CD14-positive monocyte (primary cell): Measurements from ENCODE around the gene APBA2. TPM values are rescaled to one million over a fixed set of nuclear protein-coding genes. Genes with fewer than 3 reads are reported as not detected.
A peak's percentile ranks its signal among the peaks of the same experiment; 100 is the strongest.

ENCODE experiments used
- DNase-seq, 3 donors: peaks; one replicate each; pipeline ENCODE4 v3.0.0-alpha.2; 2011 to 2022
- H2AFZ ChIP-seq: 2 replicates; pipeline ENCODE4 v1.6.0; 2012; ENCODE audit warnings: mild to moderate bottlenecking, low read depth, low read length, inconsistent platforms; ENCODE audit not compliant: insufficient read depth, poor library complexity, severe bottlenecking
- H3K27ac ChIP-seq, 2 donors: 1 replicate in 1 of 2; 2 replicates in 1 of 2; pipeline ENCODE4 v1.5.1; 2012 to 2013; ENCODE audit warnings: low read length in 2 of 2, control low read depth in 1 of 2, inconsistent platforms in 1 of 2, low read depth in 1 of 2, mild to moderate bottlenecking in 1 of 2
- H3K27me3 ChIP-seq, 2 donors: one replicate each; pipeline versions ENCODE4 v1.6.0 to v1.6.1; 2011 to 2013; ENCODE audit warnings: low read length in 2 of 2; ENCODE audit not compliant: control insufficient read depth in 2 of 2, insufficient read depth in 2 of 2
- H3K36me3 ChIP-seq, 2 donors: replicated peaks in 1 of 2; 1 replicate in 1 of 2; 2 replicates in 1 of 2; pipeline versions ENCODE4 v1.5.1 to v1.6.1; 2012 to 2013; ENCODE audit warnings: low read length in 2 of 2, control low read depth in 1 of 2, inconsistent platforms in 1 of 2, mild to moderate bottlenecking in 1 of 2; ENCODE audit not compliant: insufficient read depth in 2 of 2, control insufficient read depth in 1 of 2
- H3K4me1 ChIP-seq, 2 donors: 1 replicate in 1 of 2; 2 replicates in 1 of 2; pipeline versions ENCODE4 v1.5.1 to v1.6.1; 2012 to 2013; ENCODE audit warnings: low read length in 2 of 2, control low read depth in 1 of 2, inconsistent platforms in 1 of 2, mild to moderate bottlenecking in 1 of 2, moderate library complexity in 1 of 2; ENCODE audit not compliant: insufficient read depth in 2 of 2, control insufficient read depth in 1 of 2
- H3K4me2 ChIP-seq: replicated peaks from 2 replicates; pipeline ENCODE3; 2012; ENCODE audit warnings: low read length, moderate library complexity, mild to moderate bottlenecking; ENCODE audit not compliant: poor library complexity, severe bottlenecking; ENCODE audit errors: extremely low read depth
- H3K4me3 ChIP-seq, 3 experiments: fragments of 200-600 bp in 1 of 3; sonication (generic) in 1 of 3; replicated peaks in 1 of 3; 1 replicate in 2 of 3; 2 replicates in 1 of 3; pipeline ENCODE4 v1.5.1; 2011 to 2013; ENCODE audit warnings: low read length in 3 of 3, mild to moderate bottlenecking in 3 of 3, control low read depth in 2 of 3, low read depth in 2 of 3, inconsistent platforms in 1 of 3, moderate library complexity in 1 of 3
- H3K79me2 ChIP-seq: 2 replicates; pipeline ENCODE4 v1.6.0; 2012; ENCODE audit warnings: mild to moderate bottlenecking, control low read depth, inconsistent platforms, low read length, moderate library complexity; ENCODE audit not compliant: insufficient read depth
- H3K9ac ChIP-seq: 2 replicates; pipeline ENCODE4 v1.6.0; 2017; ENCODE audit warnings: low read length, mild to moderate bottlenecking; ENCODE audit not compliant: insufficient read depth, poor library complexity, severe bottlenecking
- H3K9me3 ChIP-seq, 2 donors: replicated peaks in 1 of 2; 1 replicate in 1 of 2; 2 replicates in 1 of 2; pipeline versions ENCODE4 v1.5.1 to v1.6.1; 2012 to 2013; ENCODE audit warnings: low read length in 2 of 2, control low read depth in 1 of 2; ENCODE audit not compliant: control insufficient read depth in 1 of 2, insufficient read depth in 1 of 2
- H4K20me1 ChIP-seq: 2 replicates; pipeline ENCODE4 v1.6.0; 2012; ENCODE audit warnings: mild to moderate bottlenecking, low read length, control low read depth, moderate library complexity; ENCODE audit not compliant: insufficient read depth
- H3K27ac Mint-ChIP-seq, 7 donors: one replicate each; pipeline ENCODE4 v1.8.0; 2020; ENCODE audit warnings: mild to moderate bottlenecking in 7 of 7, mixed read lengths in 7 of 7, moderate library complexity in 6 of 7, inconsistent platforms in 2 of 7
- H3K27me3 Mint-ChIP-seq, 3 donors: one replicate each; pipeline ENCODE4 v1.8.0; 2021 to 2022; ENCODE audit warnings: low read depth in 3 of 3, mild to moderate bottlenecking in 3 of 3, mixed read lengths in 3 of 3, moderate library complexity in 3 of 3, inconsistent platforms in 1 of 3
- H3K36me3 Mint-ChIP-seq, 2 donors: one replicate each; pipeline ENCODE4 v1.8.0; 2020; ENCODE audit warnings: mixed read lengths in 2 of 2, inconsistent platforms in 1 of 2, mild to moderate bottlenecking in 1 of 2
- H3K4me1 Mint-ChIP-seq: one replicate; pipeline ENCODE4 v1.8.0; 2020; ENCODE audit warnings: mild to moderate bottlenecking, mixed read lengths
- H3K4me3 Mint-ChIP-seq, 2 donors: one replicate each; pipeline ENCODE4 v1.8.0; 2020; ENCODE audit warnings: mild to moderate bottlenecking in 2 of 2, mixed read lengths in 2 of 2, moderate library complexity in 1 of 2
- H3K9me3 Mint-ChIP-seq, 7 donors: one replicate each; pipeline ENCODE4 v1.8.0; 2020 to 2022; ENCODE audit warnings: mixed read lengths in 7 of 7, mild to moderate bottlenecking in 6 of 7, moderate library complexity in 6 of 7, inconsistent platforms in 2 of 7
- WGBS: methylation state at CpG from one replicate; pipeline ENCODE4 v1.1.5; 2013; ENCODE audit warnings: missing lambda C conversion rate; ENCODE audit not compliant: insufficient coverage; 5-methylcytosine and 5-hydroxymethylcytosine counted together
- intact Hi-C, 2 donors: fragments of 100-400 bp; cut with micrococcal nuclease; formaldehyde crosslinking; loops; one replicate each; pipeline versions ENCODE4 v1.15.0 to v1.15.1; 2023
- polyA plus RNA-seq, 3 donors: library from polyadenylated mRNA; depleted of rRNA in 1 of 3; unstranded in 2 of 3; stranded (reverse) in 1 of 3; fragments of 300-500 nt in 2 of 3; fragments of >200 nt in 1 of 3; fragmentation: Illumina TruSeq in 2 of 3; gene quantifications; 1 replicate in 2 of 3; 2 replicates in 1 of 3; pipeline ENCODE4 v1.2.3, GENCODE V29; 2012 to 2021
- TF ChIP-seq, protein P1 (sequence below): fragments of 200-600 bp; IDR thresholded peaks from one replicate; pipeline ENCODE4 v1.8.0; 2022; ENCODE audit warnings: antibody characterized with exemption, mild to moderate bottlenecking

APBA2 gene
- polyA plus RNA-seq, 3 donors: 0.30 TPM; not detected in 2

DNA sequence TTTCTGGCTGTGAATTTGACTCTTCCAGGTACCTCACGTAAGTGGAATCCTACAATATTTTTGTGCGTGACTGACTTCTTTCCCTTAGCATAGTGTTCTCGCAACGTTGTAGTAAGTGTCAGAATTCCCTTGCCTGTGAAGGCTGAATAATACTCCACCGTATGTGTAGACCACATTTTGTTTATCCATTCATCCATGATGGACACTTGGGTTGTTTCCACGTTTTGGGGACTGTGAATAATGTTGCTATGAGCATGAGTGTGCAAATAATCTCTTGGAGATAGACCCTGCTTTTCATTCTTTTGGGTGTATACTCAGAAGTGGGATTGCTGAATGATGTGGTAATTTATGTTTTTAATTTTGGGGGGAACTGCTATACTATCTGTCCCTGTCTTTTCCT, 82.2 kb downstream of the APBA2 start:
- Histone ChIP-seq H3K4me1 (no peaks in the 10 kb centered on the region), H3K27me3 (no peaks in the 10 kb centered on the region), H3K9ac (no peak overlapping the region), H3K9me3 (no peaks in the 10 kb centered on the region), H3K4me2 (no peak overlapping the region), H3K79me2 (no peaks in the 10 kb centered on the region), H4K20me1 (no peaks in the 10 kb centered on the region), H3K27ac (no peak overlapping the region), H3K4me3 (no peak overlapping the region), H3K36me3 (no peaks in the 10 kb centered on the region), H2AFZ (no peak overlapping the region)
- WGBS: 91% methylated on average over 6 of the region's 6 CpGs
- Mint-ChIP-seq H3K4me3 (no peak overlapping the region), H3K27me3 (peaks cover 3 to 15% (median 6%) of the 10 kb centered on the region in 3 donors), H3K9me3 (peaks cover 0 to 1% (median 0%) of the 10 kb centered on the region in 7 donors), H3K36me3 (no peaks in the 10 kb centered on the region), H3K4me1 (no peaks in the 10 kb centered on the region), H3K27ac (no peak overlapping the region)
- no peak for DNase-seq
- TF ChIP-seq, protein P1, sequence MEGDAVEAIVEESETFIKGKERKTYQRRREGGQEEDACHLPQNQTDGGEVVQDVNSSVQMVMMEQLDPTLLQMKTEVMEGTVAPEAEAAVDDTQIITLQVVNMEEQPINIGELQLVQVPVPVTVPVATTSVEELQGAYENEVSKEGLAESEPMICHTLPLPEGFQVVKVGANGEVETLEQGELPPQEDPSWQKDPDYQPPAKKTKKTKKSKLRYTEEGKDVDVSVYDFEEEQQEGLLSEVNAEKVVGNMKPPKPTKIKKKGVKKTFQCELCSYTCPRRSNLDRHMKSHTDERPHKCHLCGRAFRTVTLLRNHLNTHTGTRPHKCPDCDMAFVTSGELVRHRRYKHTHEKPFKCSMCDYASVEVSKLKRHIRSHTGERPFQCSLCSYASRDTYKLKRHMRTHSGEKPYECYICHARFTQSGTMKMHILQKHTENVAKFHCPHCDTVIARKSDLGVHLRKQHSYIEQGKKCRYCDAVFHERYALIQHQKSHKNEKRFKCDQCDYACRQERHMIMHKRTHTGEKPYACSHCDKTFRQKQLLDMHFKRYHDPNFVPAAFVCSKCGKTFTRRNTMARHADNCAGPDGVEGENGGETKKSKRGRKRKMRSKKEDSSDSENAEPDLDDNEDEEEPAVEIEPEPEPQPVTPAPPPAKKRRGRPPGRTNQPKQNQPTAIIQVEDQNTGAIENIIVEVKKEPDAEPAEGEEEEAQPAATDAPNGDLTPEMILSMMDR: no peak
- intact Hi-C loops: no loop called here

GRCh38 chr15:28969511-28970085, 83.8 kb downstream of the APBA2 start:
- peaks cover 0 to 1% (median 0%) of the 10 kb centered on the region in 7 donors for H3K9me3 Mint-ChIP-seq
- no peak overlapping the region for H3K27ac ChIP-seq
- no peak overlapping the region for H2AFZ ChIP-seq

More at GRCh38 chr15:28969511-28970085, 83.8 kb downstream of the APBA2 start:
- intact Hi-C loops: no loop called here
- Histone ChIP-seq H3K4me2 (no peak overlapping the region), H3K27me3 (no peaks in the 10 kb centered on the region), H3K9me3 (no peaks in the 10 kb centered on the region), H3K79me2 (no peaks in the 10 kb centered on the region), H3K4me3 (no peak overlapping the region), H3K36me3 (no peaks in the 10 kb centered on the region), H3K9ac (no peak overlapping the region), H3K4me1 (no peaks in the 10 kb centered on the region), H4K20me1 (no peaks in the 10 kb centered on the region)
- H3K27ac Mint-ChIP-seq: peak overlapping the region in 1 of 7 donors; percentile 47
- H3K4me3 Mint-ChIP-seq: no peak overlapping the region
- TF ChIP-seq, protein P1: no peak
- no peak for DNase-seq
- H3K27me3 Mint-ChIP-seq: peaks cover 3 to 15% (median 6%) of the 10 kb centered on the region in 3 donors
- H3K36me3 Mint-ChIP-seq: no peaks in the 10 kb centered on the region
- 96% methylated on average over 14 of the region's 14 CpGs for WGBS
- H3K4me1 Mint-ChIP-seq: no peaks in the 10 kb centered on the region
